Astrocyte of the spinal cord (primary cell): ENCODE data around the gene LSG1.

ENCODE experiments used
- DNase-seq: peaks from one replicate; pipeline ENCODE4 v3.0.0; 2011; ENCODE audit warnings: low read depth, low spot score
- H3K4me3 ChIP-seq: 2 replicates; pipeline ENCODE4 v1.5.1; 2011; ENCODE audit warnings: low read depth, mild to moderate bottlenecking, low read length, moderate library complexity
- CTCF ChIP-seq: IDR thresholded peaks from 2 replicates; pipeline ENCODE4 v1.5.1; 2012; ENCODE audit warnings: low read depth, mild to moderate bottlenecking, low read length, inconsistent platforms
- in situ Hi-C: cut with HindIII; loops from 2 replicates; pipeline ENCODE4 v1.10.0; 2017; ENCODE audit warnings: low sequenced_read_pairs

LSG1 gene

GRCh38 chr3:194661946-194662345 is 10.0 kb downstream of the LSG1 start:
- no peak overlapping the region for H3K4me3 ChIP-seq
- no peak for TF ChIP-seq CTCF
- in situ Hi-C loops, result no loop called here
- no peak for DNase-seq

- TF ChIP-seq CTCF, result no peak
- no peak for DNase-seq
- H3K4me3 ChIP-seq, result no peak overlapping the region
- in situ Hi-C loops, result no loop called here
Observed at GRCh38 chr3:194661374-194661773, 10.6 kb downstream of the LSG1 start.

GRCh38 chr3:194659778-194660177 is 12.2 kb downstream of the LSG1 start:
- in situ Hi-C loops, result no loop called here
- DNase-seq, result no peak

GRCh38 chr3:194658477-194659242 is 13.3 kb downstream of the LSG1 start:
- H3K4me3 ChIP-seq, result no peak overlapping the region
- DNase-seq, result no peak
- TF ChIP-seq CTCF, result no peak
- in situ Hi-C loops, result no loop called here

More at GRCh38 chr3:194659778-194660177, 12.2 kb downstream of the LSG1 start:
- TF ChIP-seq CTCF, result no peak
- H3K4me3 ChIP-seq, result no peak overlapping the region

- no peak for TF ChIP-seq CTCF
- no peak overlapping the region for H3K4me3 ChIP-seq
- DNase-seq, result no peak
- in situ Hi-C loops, result no loop called here
Observed at GRCh38 chr3:194657439-194657838, 14.6 kb downstream of the LSG1 start.

GRCh38 chr3:194654443-194654842 is 17.5 kb downstream of the LSG1 start:
- no peak for DNase-seq
- TF ChIP-seq CTCF, result no peak
- H3K4me3 ChIP-seq, result no peak overlapping the region
- in situ Hi-C loops, result no loop called here
